Neural progenitor cell (in vitro differentiated cells): ENCODE results near the gene PSMC3. TPM values are rescaled to one million over a fixed set of nuclear protein-coding genes. Genes with fewer than 3 reads are reported as not detected.

Experiments
- DNase-seq: peaks from one replicate; pipeline ENCODE4 v3.0.0-alpha.2; 2016; ENCODE audit warnings: low spot score
- H2AFZ ChIP-seq: fragments of 200-600 bp; sonication (generic); replicated peaks from 2 replicates; pipeline ENCODE4 v1.6.1; 2016; ENCODE audit warnings: antibody characterized with exemption
- H3F3A ChIP-seq: fragments of 200-600 bp; sonication (generic); 2 replicates; pipeline ENCODE4 v1.6.1; 2016; ENCODE audit warnings: antibody characterized with exemption, low read depth
- H3K27ac ChIP-seq: fragments of 200-600 bp; sonication (generic); 2 replicates; pipeline ENCODE4 v1.5.1; 2016; ENCODE audit warnings: mild to moderate bottlenecking
- H3K27me3 ChIP-seq: fragments of 200-600 bp; sonication (generic); 2 replicates; pipeline ENCODE4 v1.6.1; 2016; ENCODE audit warnings: mild to moderate bottlenecking, moderate library complexity
- H3K36me3 ChIP-seq: fragments of 200-600 bp; sonication (generic); 2 replicates; pipeline ENCODE4 v1.5.1; 2016
- H3K4me1 ChIP-seq: fragments of 200-600 bp; sonication (generic); 2 replicates; pipeline ENCODE4 v1.6.1; 2016; ENCODE audit warnings: mixed run types
- H3K4me2 ChIP-seq: fragments of 200-600 bp; sonication (generic); 2 replicates; pipeline ENCODE4 v1.6.1; 2016
- H3K4me3 ChIP-seq: fragments of 200-600 bp; sonication (generic); 2 replicates; pipeline ENCODE4 v1.5.1; 2016
- H3K79me2 ChIP-seq: fragments of 200-600 bp; sonication (generic); 2 replicates; pipeline ENCODE4 v1.6.1; 2016; ENCODE audit warnings: low read depth
- H3K9ac ChIP-seq: fragments of 200-600 bp; sonication (generic); 2 replicates; pipeline ENCODE4 v1.6.1; 2016
- H3K9me3 ChIP-seq: fragments of 200-600 bp; sonication (generic); 2 replicates; pipeline ENCODE4 v1.5.1; 2016; ENCODE audit warnings: low read depth
- H4K20me1 ChIP-seq: fragments of 200-600 bp; sonication (generic); 2 replicates; pipeline ENCODE4 v1.6.1; 2016; ENCODE audit warnings: low read depth
- H3K27ac Mint-ChIP-seq: 3 replicates; pipeline ENCODE4 v1.8.0; 2021; ENCODE audit warnings: mixed read lengths
- H3K27me3 Mint-ChIP-seq: 2 replicates; pipeline ENCODE4 v1.8.0; 2022; ENCODE audit warnings: low read depth, mild to moderate bottlenecking, inconsistent platforms, moderate library complexity, mixed read lengths; ENCODE audit not compliant: insufficient read depth
- H3K36me3 Mint-ChIP-seq: 3 replicates; pipeline ENCODE4 v1.8.0; 2021; ENCODE audit warnings: mixed read lengths
- H3K4me1 Mint-ChIP-seq: 3 replicates; pipeline ENCODE4 v1.8.0; 2021; ENCODE audit warnings: mixed read lengths
- H3K4me3 Mint-ChIP-seq: 3 replicates; pipeline ENCODE4 v1.8.0; 2021; ENCODE audit warnings: mild to moderate bottlenecking, moderate library complexity, mixed read lengths
- H3K9me3 Mint-ChIP-seq: 3 replicates; pipeline ENCODE4 v1.8.0; 2020; ENCODE audit warnings: mixed read lengths
- EZH2 ChIP-seq: fragments of 200-600 bp; sonication (generic); IDR thresholded peaks from 2 replicates; pipeline ENCODE4 v1.6.1; 2017; ENCODE audit warnings: antibody characterized with exemption, mild to moderate bottlenecking, moderate library complexity
- EZH2phosphoT487 ChIP-seq: fragments of 200-600 bp; sonication (generic); IDR thresholded peaks from 2 replicates; pipeline ENCODE4 v1.6.1; 2017; ENCODE audit warnings: antibody characterized with exemption
- total RNA-seq: library from RNA; depleted of rRNA; stranded (reverse); fragments of >200 nt; gene quantifications from 2 replicates; pipeline ENCODE4 v1.2.3, GENCODE V29; 2015; ENCODE audit warnings: low replicate concordance
- TF ChIP-seq, protein P1 (sequence below): fragments of 200-600 bp; sonication (generic); IDR thresholded peaks from 2 replicates; pipeline ENCODE4 v1.5.1; 2017; ENCODE audit warnings: antibody characterized with exemption, mild to moderate bottlenecking

PSMC3 gene
- total RNA-seq, 1 donor from 2014 or later: 175 TPM

GRCh38 chr11:47398011-47398410 is 28.2 kb downstream of the PSMC3 start:
- no peak overlapping the region for H3K4me3 ChIP-seq
- DNase-seq: peak; percentile 15

DNA sequence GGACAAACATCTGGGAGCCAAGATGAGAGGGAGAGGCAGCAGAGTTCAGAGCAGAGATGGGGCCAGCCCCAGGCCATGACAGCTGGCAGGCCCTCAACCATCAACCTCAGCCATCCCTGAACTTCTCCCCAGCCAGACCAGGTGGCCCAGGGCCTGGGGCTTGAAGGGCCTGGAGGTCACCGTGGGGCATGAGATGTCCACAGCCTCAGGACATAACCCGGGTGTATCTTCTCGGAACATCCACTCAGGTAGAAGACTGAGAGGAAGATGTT is 30.3 kb downstream of the PSMC3 start:
- no peaks in the 10 kb centered on the region for H3K9me3 ChIP-seq
- Mint-ChIP-seq H3K36me3 (no peaks in the 10 kb centered on the region), H3K4me3 (no peak overlapping the region), H3K27ac (no peak overlapping the region), H3K4me1 (peaks cover 13% of the 10 kb centered on the region), H3K9me3 (no peaks in the 10 kb centered on the region), H3K27me3 (peaks cover 11% of the 10 kb centered on the region)
- H3K27ac ChIP-seq: no peak overlapping the region
- no peak overlapping the region for H3K9ac ChIP-seq
- peaks cover 8% of the 10 kb centered on the region for H3K4me1 ChIP-seq
- DNase-seq: peak; percentile 1
- peaks cover 26% of the 10 kb centered on the region for H3F3A ChIP-seq
- no peaks in the 10 kb centered on the region for H3K36me3 ChIP-seq
- H4K20me1 ChIP-seq: no peaks in the 10 kb centered on the region
- no peak overlapping the region for H3K4me2 ChIP-seq
- TF ChIP-seq EZH2phosphoT487 (no peak), EZH2 (no peak)
- TF ChIP-seq, protein P1, sequence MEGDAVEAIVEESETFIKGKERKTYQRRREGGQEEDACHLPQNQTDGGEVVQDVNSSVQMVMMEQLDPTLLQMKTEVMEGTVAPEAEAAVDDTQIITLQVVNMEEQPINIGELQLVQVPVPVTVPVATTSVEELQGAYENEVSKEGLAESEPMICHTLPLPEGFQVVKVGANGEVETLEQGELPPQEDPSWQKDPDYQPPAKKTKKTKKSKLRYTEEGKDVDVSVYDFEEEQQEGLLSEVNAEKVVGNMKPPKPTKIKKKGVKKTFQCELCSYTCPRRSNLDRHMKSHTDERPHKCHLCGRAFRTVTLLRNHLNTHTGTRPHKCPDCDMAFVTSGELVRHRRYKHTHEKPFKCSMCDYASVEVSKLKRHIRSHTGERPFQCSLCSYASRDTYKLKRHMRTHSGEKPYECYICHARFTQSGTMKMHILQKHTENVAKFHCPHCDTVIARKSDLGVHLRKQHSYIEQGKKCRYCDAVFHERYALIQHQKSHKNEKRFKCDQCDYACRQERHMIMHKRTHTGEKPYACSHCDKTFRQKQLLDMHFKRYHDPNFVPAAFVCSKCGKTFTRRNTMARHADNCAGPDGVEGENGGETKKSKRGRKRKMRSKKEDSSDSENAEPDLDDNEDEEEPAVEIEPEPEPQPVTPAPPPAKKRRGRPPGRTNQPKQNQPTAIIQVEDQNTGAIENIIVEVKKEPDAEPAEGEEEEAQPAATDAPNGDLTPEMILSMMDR: no peak
- H2AFZ ChIP-seq: no peak overlapping the region
- H3K79me2 ChIP-seq: no peaks in the 10 kb centered on the region
- no peaks in the 10 kb centered on the region for H3K27me3 ChIP-seq
- no peak overlapping the region for H3K4me3 ChIP-seq

More at GRCh38 chr11:47398011-47398410, 28.2 kb downstream of the PSMC3 start:
- Histone ChIP-seq H3F3A (peaks cover 34% of the 10 kb centered on the region), H3K4me1 (peaks cover 8% of the 10 kb centered on the region), H3K9me3 (no peaks in the 10 kb centered on the region), H3K27ac (no peak overlapping the region), H2AFZ (no peak overlapping the region), H4K20me1 (no peaks in the 10 kb centered on the region), H3K9ac (no peak overlapping the region), H3K36me3 (no peaks in the 10 kb centered on the region), H3K4me2 (no peak overlapping the region), H3K27me3 (no peaks in the 10 kb centered on the region), H3K79me2 (no peaks in the 10 kb centered on the region)
- no peak for TF ChIP-seq EZH2phosphoT487
- Mint-ChIP-seq H3K36me3 (no peaks in the 10 kb centered on the region), H3K9me3 (no peaks in the 10 kb centered on the region), H3K4me1 (peaks cover 18% of the 10 kb centered on the region), H3K4me3 (no peak overlapping the region), H3K27me3 (peaks cover 16% of the 10 kb centered on the region), H3K27ac (peak overlapping the region; percentile 57)

- peaks cover 20% of the 10 kb centered on the region for H3F3A ChIP-seq
- Mint-ChIP-seq H3K4me1 (peaks cover 10% of the 10 kb centered on the region), H3K27ac (no peak overlapping the region), H3K4me3 (no peak overlapping the region), H3K27me3 (peaks cover 8% of the 10 kb centered on the region), H3K36me3 (no peaks in the 10 kb centered on the region), H3K9me3 (no peaks in the 10 kb centered on the region)
- no peak for DNase-seq
- TF ChIP-seq EZH2: no peak
- no peak for TF ChIP-seq EZH2phosphoT487
- TF ChIP-seq, protein P1: no peak
- H3K9me3 ChIP-seq: no peaks in the 10 kb centered on the region
- no peaks in the 10 kb centered on the region for H3K27me3 ChIP-seq
- no peaks in the 10 kb centered on the region for H4K20me1 ChIP-seq
- H3K4me3 ChIP-seq: no peak overlapping the region
- H3K4me1 ChIP-seq: peaks cover 5% of the 10 kb centered on the region
- H2AFZ ChIP-seq: no peak overlapping the region
- H3K36me3 ChIP-seq: no peaks in the 10 kb centered on the region
- no peak overlapping the region for H3K4me2 ChIP-seq
- H3K27ac ChIP-seq: no peak overlapping the region
- H3K9ac ChIP-seq: no peak overlapping the region
- H3K79me2 ChIP-seq: no peaks in the 10 kb centered on the region
Measured at GRCh38 chr11:47395223-47396048, 30.8 kb downstream of the PSMC3 start.
